Stimulated activated CD4-positive, alpha-beta T cell treated with anti-CD3 and anti-CD28 coated beads, Interleukin-1b, Interleukin-23, amount 100 ng/mL, for 24 hours (primary cell): ENCODE results near the gene HSD17B4.
"Not testable (repeated sequence)": the region's sequence is repeated elsewhere in the genome, so short reads cannot be mapped to it uniquely, and the experiment has no call there.

Experiments used
- DNase-seq, 4 experiments: peaks; one replicate each; pipeline ENCODE4 v3.0.0-alpha.2; 2020; ENCODE audit warnings: low read depth in 4 of 4, low spot score in 1 of 4

HSD17B4 gene

GRCh38 chr5:119478781-119479180 is 26.5 kb downstream of the HSD17B4 start:
- no peak for DNase-seq

- DNase-seq, result not testable (repeated sequence)
These were observed 28.3 kb downstream of the HSD17B4 start for GRCh38 chr5:119480629-119481028.

- no peak for DNase-seq
These were observed 30.9 kb downstream of the HSD17B4 start for GRCh38 chr5:119483155-119483554.

GRCh38 chr5:119484884-119485283 is 32.6 kb downstream of the HSD17B4 start:
- DNase-seq, result no peak

GRCh38 chr5:119501671-119502179 is 49.4 kb downstream of the HSD17B4 start:
- no peak for DNase-seq

- DNase-seq, result not testable (repeated sequence)
These were observed 51.6 kb downstream of the HSD17B4 start for GRCh38 chr5:119503939-119504338.

- no peak for DNase-seq
These were observed 60.0 kb downstream of the HSD17B4 start for GRCh38 chr5:119512277-119512676.

GRCh38 chr5:119515192-119515591 is 62.9 kb downstream of the HSD17B4 start:
- DNase-seq, result no peak

- DNase-seq, result not testable (repeated sequence)
These were observed 64.8 kb downstream of the HSD17B4 start for GRCh38 chr5:119517115-119517514.

GRCh38 chr5:119521232-119521631 is 68.9 kb downstream of the HSD17B4 start:
- no peak for DNase-seq

GRCh38 chr5:119522841-119523240 is 70.5 kb downstream of the HSD17B4 start:
- no peak for DNase-seq

GRCh38 chr5:119524485-119524884 is 72.2 kb downstream of the HSD17B4 start:
- DNase-seq, result no peak

GRCh38 chr5:119527351-119527750 is 75.1 kb downstream of the HSD17B4 start:
- DNase-seq, result no peak

- no peak for DNase-seq
These were observed 77.5 kb downstream of the HSD17B4 start for GRCh38 chr5:119529811-119530210.

GRCh38 chr5:119532637-119533036 is 80.3 kb downstream of the HSD17B4 start:
- DNase-seq, result no peak

- no peak for DNase-seq
These were observed 85.4 kb downstream of the HSD17B4 start for GRCh38 chr5:119537704-119538103.

- no peak for DNase-seq
These were observed 89.4 kb downstream of the HSD17B4 start for GRCh38 chr5:119541716-119542115.

GRCh38 chr5:119551819-119552218 is 99.5 kb downstream of the HSD17B4 start:
- no peak for DNase-seq

GRCh38 chr5:119554597-119554996 is 102.3 kb downstream of the HSD17B4 start:
- no peak for DNase-seq

- DNase-seq, result no peak
These were observed 118.6 kb downstream of the HSD17B4 start for GRCh38 chr5:119570910-119571309.

- no peak for DNase-seq
These were observed 126.6 kb downstream of the HSD17B4 start for GRCh38 chr5:119578937-119579336.

- no peak for DNase-seq
These were observed 130.7 kb downstream of the HSD17B4 start for GRCh38 chr5:119582987-119583386.

GRCh38 chr5:119583684-119584083 is 131.4 kb downstream of the HSD17B4 start:
- no peak for DNase-seq
